Stimulated activated CD4-positive, alpha-beta T cell treated with anti-CD3 and anti-CD28 coated beads, Interleukin-4, amount 100 ng/mL, for 48 hours (primary cell): ENCODE results near the gene MTHFS.

Source experiments
- DNase-seq, 2 donors: peaks; one replicate each; pipeline ENCODE4 v3.0.0-alpha.2; 2020; ENCODE audit warnings: low read depth in 2 of 2

MTHFS gene

DNA sequence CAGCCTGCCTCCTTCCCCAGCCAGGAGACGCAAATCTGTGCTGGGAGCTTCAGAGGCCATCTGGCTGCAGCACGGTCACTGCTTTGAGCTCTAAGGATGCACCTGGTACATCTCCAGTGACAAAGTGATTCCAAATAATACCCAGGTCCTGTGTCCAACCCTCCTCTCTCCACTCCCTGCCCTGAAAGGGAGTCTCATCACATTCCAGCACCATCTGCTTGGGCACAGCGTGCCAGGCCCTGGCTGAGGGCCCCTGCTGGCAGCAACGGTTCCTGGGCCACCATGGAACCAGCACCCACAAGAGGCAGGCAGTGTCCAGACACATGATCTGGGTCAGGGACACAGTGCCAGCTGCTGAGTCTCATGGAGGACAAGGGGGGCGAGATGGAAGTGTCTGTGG, 81.3 kb downstream of the MTHFS start:
- DNase-seq: no peak

DNA sequence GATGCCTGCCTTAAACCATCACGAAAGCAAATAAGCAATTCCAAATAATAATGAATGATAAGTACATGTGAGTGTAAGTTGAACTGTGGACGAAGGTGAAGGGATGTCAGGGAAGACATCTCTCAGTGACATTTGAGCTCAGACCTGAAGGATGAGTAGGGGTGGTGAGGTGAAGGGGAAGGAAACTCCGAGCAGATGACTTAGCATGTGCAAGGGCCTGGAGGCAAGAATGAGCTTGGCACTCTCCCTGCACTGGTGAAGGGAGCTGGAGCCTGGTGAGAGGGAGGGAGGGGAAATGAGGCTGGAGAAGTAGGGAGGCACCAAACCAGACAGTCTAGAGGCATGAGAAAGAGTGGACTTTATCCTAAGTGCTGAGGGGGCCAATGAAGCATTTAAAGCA, 84.3 kb downstream of the MTHFS start:
- DNase-seq: no peak

DNA sequence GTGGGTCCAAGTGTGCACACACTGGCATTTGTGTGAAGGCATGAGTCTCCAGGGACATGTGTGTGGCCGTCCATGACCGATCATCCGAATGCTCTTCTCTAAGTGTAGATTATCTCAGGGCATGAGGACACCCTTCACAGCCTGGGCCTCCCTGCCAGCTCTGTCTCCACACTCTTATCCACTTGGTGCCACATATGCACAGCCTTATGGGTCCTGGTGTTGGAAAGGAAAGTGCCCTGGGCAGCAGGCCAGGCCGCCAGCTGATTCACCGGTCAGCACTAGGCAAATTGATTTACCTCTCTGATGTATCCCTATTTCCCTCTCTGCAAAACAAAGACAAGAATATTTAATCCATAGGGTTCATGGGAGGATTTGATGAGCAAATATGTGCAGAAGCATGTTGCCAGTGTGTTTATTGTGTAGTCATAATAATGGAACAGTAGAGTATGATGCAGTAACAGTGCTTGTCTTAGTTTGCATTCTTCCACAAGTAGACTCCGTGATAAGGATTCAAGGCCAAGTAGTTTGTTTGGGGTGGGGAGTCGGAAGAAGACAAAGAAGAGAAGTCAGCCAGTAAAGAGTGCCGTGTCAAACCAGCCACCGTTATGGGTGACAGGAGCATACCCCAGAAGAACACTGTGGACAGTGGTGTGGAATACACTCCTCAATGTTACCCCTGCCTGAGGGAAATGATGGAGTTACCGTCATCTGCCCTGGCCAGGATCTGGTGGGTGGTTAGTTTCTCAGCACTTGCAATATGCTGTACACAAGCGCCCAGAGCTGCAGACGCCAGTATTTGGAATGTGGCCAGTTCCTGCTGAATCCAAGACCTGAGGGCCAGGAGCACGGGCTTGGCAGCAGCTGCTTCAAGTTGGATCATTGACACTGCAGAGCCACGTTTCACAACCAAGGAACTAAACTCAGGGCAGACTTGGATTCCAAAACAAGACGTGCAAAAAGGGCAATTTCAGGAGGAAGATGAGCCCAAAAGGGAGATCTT, 85.1 kb downstream of the MTHFS start:
- DNase-seq: no peak

DNA sequence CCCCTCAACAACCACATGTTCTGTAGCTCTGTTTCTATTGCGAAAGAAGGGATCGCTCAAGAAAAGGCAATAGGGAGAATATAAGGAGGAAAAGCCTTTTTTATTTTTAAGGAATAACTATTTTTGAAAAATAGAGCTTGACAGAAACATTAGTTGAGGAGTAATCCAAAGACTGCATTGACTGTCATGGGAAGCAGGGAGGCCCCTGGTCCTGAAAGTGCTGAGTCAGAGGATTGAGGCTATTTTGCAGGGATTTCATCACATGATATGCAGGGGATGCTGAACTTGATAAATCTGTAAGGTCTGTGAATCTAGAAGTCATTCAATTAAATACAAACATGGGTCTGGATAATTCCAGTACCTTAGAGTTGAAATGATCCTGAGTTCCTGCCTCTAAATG, 92.0 kb downstream of the MTHFS start:
- DNase-seq: no peak

DNA sequence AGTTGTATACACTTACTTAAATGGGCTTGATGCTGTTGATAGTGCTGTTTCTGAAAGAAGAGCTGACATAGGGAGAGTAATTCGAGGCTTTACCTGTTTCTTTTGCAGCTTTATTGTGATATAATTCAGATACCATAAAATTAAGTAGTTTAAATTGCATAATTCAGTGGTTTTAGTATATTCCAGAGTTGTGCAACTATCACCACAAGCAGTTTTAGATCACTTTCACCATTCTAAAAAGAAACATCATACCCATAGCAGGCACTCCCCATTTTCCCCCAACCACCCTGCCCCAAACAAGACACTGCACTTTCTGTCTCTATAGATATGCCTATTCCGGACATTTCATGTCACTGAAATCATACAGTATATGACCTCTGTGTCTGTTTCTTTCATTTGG, 98.5 kb downstream of the MTHFS start:
- DNase-seq: no peak
